OCI-LY7 (cell line): ENCODE measurements around the gene PACS1.

Experiments
- EZH2phosphoT487 ChIP-seq: fragments of 200-600 bp; sonication (generic); IDR thresholded peaks from 2 replicates; pipeline ENCODE4 v1.6.1; 2018; ENCODE audit warnings: low read depth, borderline replicate concordance, mild to moderate bottlenecking, mixed run types, antibody characterized with exemption, low read length, moderate library complexity, mixed read lengths
- TF ChIP-seq, protein P1 (sequence below): fragments of 200-600 bp; sonication (generic); conservative IDR thresholded peaks from 2 replicates; pipeline ENCODE4 v1.5.1; 2014; ENCODE audit warnings: mild to moderate bottlenecking, antibody characterized with exemption, low read length, moderate library complexity, mixed read lengths

GRCh38 chr11:66227700-66228099 lies 157.6 kb downstream of the PACS1 start:
- TF ChIP-seq, protein P1, sequence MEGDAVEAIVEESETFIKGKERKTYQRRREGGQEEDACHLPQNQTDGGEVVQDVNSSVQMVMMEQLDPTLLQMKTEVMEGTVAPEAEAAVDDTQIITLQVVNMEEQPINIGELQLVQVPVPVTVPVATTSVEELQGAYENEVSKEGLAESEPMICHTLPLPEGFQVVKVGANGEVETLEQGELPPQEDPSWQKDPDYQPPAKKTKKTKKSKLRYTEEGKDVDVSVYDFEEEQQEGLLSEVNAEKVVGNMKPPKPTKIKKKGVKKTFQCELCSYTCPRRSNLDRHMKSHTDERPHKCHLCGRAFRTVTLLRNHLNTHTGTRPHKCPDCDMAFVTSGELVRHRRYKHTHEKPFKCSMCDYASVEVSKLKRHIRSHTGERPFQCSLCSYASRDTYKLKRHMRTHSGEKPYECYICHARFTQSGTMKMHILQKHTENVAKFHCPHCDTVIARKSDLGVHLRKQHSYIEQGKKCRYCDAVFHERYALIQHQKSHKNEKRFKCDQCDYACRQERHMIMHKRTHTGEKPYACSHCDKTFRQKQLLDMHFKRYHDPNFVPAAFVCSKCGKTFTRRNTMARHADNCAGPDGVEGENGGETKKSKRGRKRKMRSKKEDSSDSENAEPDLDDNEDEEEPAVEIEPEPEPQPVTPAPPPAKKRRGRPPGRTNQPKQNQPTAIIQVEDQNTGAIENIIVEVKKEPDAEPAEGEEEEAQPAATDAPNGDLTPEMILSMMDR, result no peak
- TF ChIP-seq EZH2phosphoT487, result no peak
